T-helper 2 cell treated with Interferon-gamma antibody and Interleukin-4, amounts not matched to agents 5 μg/mL and 100 μg/mL, for 36 hours (primary cell): ENCODE data around the gene RIT2.

Source experiments
- DNase-seq: peaks from one replicate; pipeline ENCODE4 v3.0.0; 2021; ENCODE audit warnings: low spot score
- H3K27ac Mint-ChIP-seq: one replicate; pipeline ENCODE4 v1.8.0; 2021; ENCODE audit warnings: mild to moderate bottlenecking, mixed read lengths
- H3K27me3 Mint-ChIP-seq: one replicate; pipeline ENCODE4 v1.8.0; 2021; ENCODE audit warnings: low read depth, mixed read lengths
- H3K36me3 Mint-ChIP-seq: one replicate; pipeline ENCODE4 v1.8.0; 2021; ENCODE audit warnings: low read depth, mixed read lengths
- H3K4me1 Mint-ChIP-seq: one replicate; pipeline ENCODE4 v1.8.0; 2021; ENCODE audit warnings: low read depth, mixed read lengths
- H3K4me3 Mint-ChIP-seq: one replicate; pipeline ENCODE4 v1.8.0; 2022; ENCODE audit warnings: mild to moderate bottlenecking, moderate library complexity, mixed read lengths
- H3K9me3 Mint-ChIP-seq: one replicate; pipeline ENCODE4 v1.8.0; 2021; ENCODE audit warnings: mixed read lengths

The RIT2 gene

GRCh38 chr18:43013486-43013885, 102.0 kb downstream of the RIT2 start:
- no peaks in the 10 kb centered on the region for H3K4me1 Mint-ChIP-seq
- H3K9me3 Mint-ChIP-seq = peaks cover 18% of the 10 kb centered on the region
- H3K36me3 Mint-ChIP-seq = no peaks in the 10 kb centered on the region
- no peak overlapping the region for H3K27ac Mint-ChIP-seq
- H3K27me3 Mint-ChIP-seq = no peaks in the 10 kb centered on the region
- DNase-seq = no peak
- H3K4me3 Mint-ChIP-seq = no peak overlapping the region

GRCh38 chr18:43012951-43013350, 102.5 kb downstream of the RIT2 start:
- Mint-ChIP-seq H3K27me3 (no peaks in the 10 kb centered on the region), H3K4me1 (no peaks in the 10 kb centered on the region), H3K4me3 (no peak overlapping the region), H3K36me3 (no peaks in the 10 kb centered on the region), H3K27ac (no peak overlapping the region), H3K9me3 (peaks cover 15% of the 10 kb centered on the region)
- no peak for DNase-seq

- no peak overlapping the region for H3K27ac Mint-ChIP-seq
- no peak overlapping the region for H3K4me3 Mint-ChIP-seq
- no peaks in the 10 kb centered on the region for H3K27me3 Mint-ChIP-seq
- DNase-seq = no peak
- H3K9me3 Mint-ChIP-seq = peaks cover 11% of the 10 kb centered on the region
- no peaks in the 10 kb centered on the region for H3K36me3 Mint-ChIP-seq
- no peaks in the 10 kb centered on the region for H3K4me1 Mint-ChIP-seq
Observed at GRCh38 chr18:43010611-43011010, 104.9 kb downstream of the RIT2 start.

GRCh38 chr18:43009674-43010073, 105.8 kb downstream of the RIT2 start:
- H3K36me3 Mint-ChIP-seq = no peaks in the 10 kb centered on the region
- no peak overlapping the region for H3K27ac Mint-ChIP-seq
- H3K27me3 Mint-ChIP-seq = no peaks in the 10 kb centered on the region
- H3K9me3 Mint-ChIP-seq = peaks cover 14% of the 10 kb centered on the region
- no peak overlapping the region for H3K4me3 Mint-ChIP-seq
- no peak for DNase-seq
- H3K4me1 Mint-ChIP-seq = no peaks in the 10 kb centered on the region

GRCh38 chr18:43007365-43007764, 108.1 kb downstream of the RIT2 start:
- Mint-ChIP-seq H3K4me1 (no peaks in the 10 kb centered on the region), H3K27me3 (no peaks in the 10 kb centered on the region), H3K36me3 (no peaks in the 10 kb centered on the region), H3K9me3 (peaks cover 9% of the 10 kb centered on the region), H3K27ac (no peak overlapping the region), H3K4me3 (no peak overlapping the region)
- DNase-seq = no peak

GRCh38 chr18:43004421-43004820, 111.1 kb downstream of the RIT2 start:
- H3K27ac Mint-ChIP-seq = no peak overlapping the region
- H3K27me3 Mint-ChIP-seq = no peaks in the 10 kb centered on the region
- H3K36me3 Mint-ChIP-seq = no peaks in the 10 kb centered on the region
- H3K4me3 Mint-ChIP-seq = no peak overlapping the region
- no peak for DNase-seq
- H3K4me1 Mint-ChIP-seq = no peaks in the 10 kb centered on the region
- peaks cover 9% of the 10 kb centered on the region for H3K9me3 Mint-ChIP-seq

GRCh38 chr18:43001821-43002220, 113.7 kb downstream of the RIT2 start:
- H3K36me3 Mint-ChIP-seq = no peaks in the 10 kb centered on the region
- no peak overlapping the region for H3K4me3 Mint-ChIP-seq
- no peaks in the 10 kb centered on the region for H3K27me3 Mint-ChIP-seq
- DNase-seq = no peak
- no peaks in the 10 kb centered on the region for H3K4me1 Mint-ChIP-seq
- H3K27ac Mint-ChIP-seq = no peak overlapping the region
- H3K9me3 Mint-ChIP-seq = peaks cover 11% of the 10 kb centered on the region

GRCh38 chr18:42996824-42997223, 118.7 kb downstream of the RIT2 start:
- Mint-ChIP-seq H3K4me1 (no peaks in the 10 kb centered on the region), H3K9me3 (peaks cover 7% of the 10 kb centered on the region), H3K27me3 (no peaks in the 10 kb centered on the region), H3K4me3 (no peak overlapping the region), H3K27ac (no peak overlapping the region), H3K36me3 (no peaks in the 10 kb centered on the region)
- DNase-seq = no peak

- Mint-ChIP-seq H3K4me3 (no peak overlapping the region), H3K9me3 (peaks cover 17% of the 10 kb centered on the region), H3K36me3 (no peaks in the 10 kb centered on the region), H3K27me3 (no peaks in the 10 kb centered on the region), H3K27ac (no peak overlapping the region), H3K4me1 (no peaks in the 10 kb centered on the region)
- no peak for DNase-seq
Observed at GRCh38 chr18:42980426-42980825, 135.1 kb downstream of the RIT2 start.

- Mint-ChIP-seq H3K4me1 (no peaks in the 10 kb centered on the region), H3K27me3 (no peaks in the 10 kb centered on the region), H3K27ac (no peak overlapping the region), H3K4me3 (no peak overlapping the region), H3K9me3 (peaks cover 26% of the 10 kb centered on the region), H3K36me3 (no peaks in the 10 kb centered on the region)
- no peak for DNase-seq
Observed at GRCh38 chr18:42977982-42978637, 137.4 kb downstream of the RIT2 start.

GRCh38 chr18:42976869-42977590, 138.5 kb downstream of the RIT2 start:
- no peak for DNase-seq
- Mint-ChIP-seq H3K27me3 (no peaks in the 10 kb centered on the region), H3K4me3 (no peak overlapping the region), H3K9me3 (peaks cover 31% of the 10 kb centered on the region), H3K4me1 (no peaks in the 10 kb centered on the region), H3K27ac (no peak overlapping the region), H3K36me3 (no peaks in the 10 kb centered on the region)

- no peaks in the 10 kb centered on the region for H3K36me3 Mint-ChIP-seq
- H3K27me3 Mint-ChIP-seq = no peaks in the 10 kb centered on the region
- H3K9me3 Mint-ChIP-seq = peaks cover 22% of the 10 kb centered on the region
- no peak for DNase-seq
- H3K4me1 Mint-ChIP-seq = no peaks in the 10 kb centered on the region
- H3K27ac Mint-ChIP-seq = no peak overlapping the region
- no peak overlapping the region for H3K4me3 Mint-ChIP-seq
Observed at GRCh38 chr18:42969366-42969765, 146.1 kb downstream of the RIT2 start.

GRCh38 chr18:42961298-42961697, 154.2 kb downstream of the RIT2 start:
- Mint-ChIP-seq H3K4me1 (no peaks in the 10 kb centered on the region), H3K36me3 (no peaks in the 10 kb centered on the region)
- no peak for DNase-seq

GRCh38 chr18:42959528-42959927, 156.0 kb downstream of the RIT2 start:
- no peaks in the 10 kb centered on the region for H3K27me3 Mint-ChIP-seq
- H3K9me3 Mint-ChIP-seq = peaks cover 18% of the 10 kb centered on the region
- no peak for DNase-seq
- H3K4me3 Mint-ChIP-seq = no peak overlapping the region
- no peaks in the 10 kb centered on the region for H3K4me1 Mint-ChIP-seq
- H3K36me3 Mint-ChIP-seq = no peaks in the 10 kb centered on the region
- H3K27ac Mint-ChIP-seq = no peak overlapping the region

More at GRCh38 chr18:42961298-42961697, 154.2 kb downstream of the RIT2 start:
- H3K27me3 Mint-ChIP-seq = no peaks in the 10 kb centered on the region
- H3K27ac Mint-ChIP-seq = no peak overlapping the region
- no peak overlapping the region for H3K4me3 Mint-ChIP-seq
- peaks cover 16% of the 10 kb centered on the region for H3K9me3 Mint-ChIP-seq

GRCh38 chr18:42958353-42958752, 157.1 kb downstream of the RIT2 start:
- DNase-seq = no peak
- no peak overlapping the region for H3K27ac Mint-ChIP-seq
- H3K4me1 Mint-ChIP-seq = no peaks in the 10 kb centered on the region
- no peak overlapping the region for H3K4me3 Mint-ChIP-seq
- peaks cover 15% of the 10 kb centered on the region for H3K9me3 Mint-ChIP-seq
- H3K27me3 Mint-ChIP-seq = no peaks in the 10 kb centered on the region
- H3K36me3 Mint-ChIP-seq = no peaks in the 10 kb centered on the region
